IPS DF 4.7 (cell line): ENCODE data around the gene EPB41L2.
"Not testable (repeated sequence)": the region's sequence is repeated elsewhere in the genome, so short reads cannot be mapped to it uniquely, and the experiment has no call there.

ENCODE experiments used
- DNase-seq: peaks from one replicate; pipeline ENCODE4 v3.0.0-alpha.2; 2013; ENCODE audit warnings: low spot score; ENCODE audit errors: extremely low read depth

Gene EPB41L2

DNA sequence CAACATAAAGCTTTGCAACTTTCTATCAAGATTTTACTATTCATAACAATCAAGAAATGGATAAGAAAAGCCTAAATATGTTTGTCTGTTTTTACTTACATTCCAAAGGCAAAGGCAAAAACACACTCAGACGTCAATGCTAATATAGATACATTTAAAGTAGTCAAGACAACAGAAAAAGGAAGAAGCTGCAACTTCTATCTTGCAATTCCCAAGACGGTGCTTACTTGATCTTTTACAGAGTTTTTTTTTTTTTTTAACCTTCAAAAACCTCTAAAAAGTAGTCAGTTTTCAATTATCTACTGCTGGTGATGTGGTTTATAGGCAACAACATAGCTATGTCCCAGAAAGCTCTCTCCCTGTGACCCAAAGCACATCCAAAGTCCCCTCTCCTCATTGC, 58.1 kb downstream of the EPB41L2 start:
- no peak for DNase-seq

DNA sequence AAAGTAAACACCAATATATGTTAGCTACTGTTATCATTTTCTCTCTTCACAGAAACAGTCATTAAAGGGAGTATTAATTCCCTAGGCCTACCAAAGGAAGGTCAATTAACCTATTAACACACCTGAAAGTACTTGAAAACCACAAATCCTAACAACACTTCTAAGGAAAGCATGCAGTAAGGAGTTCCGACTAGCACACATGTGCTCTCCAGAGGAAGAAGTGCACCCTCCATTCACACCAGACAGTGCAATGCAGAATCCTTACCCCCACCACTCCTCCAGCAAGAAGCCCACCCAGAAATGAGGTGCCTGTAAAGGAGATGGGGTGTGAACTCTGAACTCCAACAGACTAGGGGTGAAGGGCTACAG, 58.7 kb downstream of the EPB41L2 start:
- no peak for DNase-seq

DNA sequence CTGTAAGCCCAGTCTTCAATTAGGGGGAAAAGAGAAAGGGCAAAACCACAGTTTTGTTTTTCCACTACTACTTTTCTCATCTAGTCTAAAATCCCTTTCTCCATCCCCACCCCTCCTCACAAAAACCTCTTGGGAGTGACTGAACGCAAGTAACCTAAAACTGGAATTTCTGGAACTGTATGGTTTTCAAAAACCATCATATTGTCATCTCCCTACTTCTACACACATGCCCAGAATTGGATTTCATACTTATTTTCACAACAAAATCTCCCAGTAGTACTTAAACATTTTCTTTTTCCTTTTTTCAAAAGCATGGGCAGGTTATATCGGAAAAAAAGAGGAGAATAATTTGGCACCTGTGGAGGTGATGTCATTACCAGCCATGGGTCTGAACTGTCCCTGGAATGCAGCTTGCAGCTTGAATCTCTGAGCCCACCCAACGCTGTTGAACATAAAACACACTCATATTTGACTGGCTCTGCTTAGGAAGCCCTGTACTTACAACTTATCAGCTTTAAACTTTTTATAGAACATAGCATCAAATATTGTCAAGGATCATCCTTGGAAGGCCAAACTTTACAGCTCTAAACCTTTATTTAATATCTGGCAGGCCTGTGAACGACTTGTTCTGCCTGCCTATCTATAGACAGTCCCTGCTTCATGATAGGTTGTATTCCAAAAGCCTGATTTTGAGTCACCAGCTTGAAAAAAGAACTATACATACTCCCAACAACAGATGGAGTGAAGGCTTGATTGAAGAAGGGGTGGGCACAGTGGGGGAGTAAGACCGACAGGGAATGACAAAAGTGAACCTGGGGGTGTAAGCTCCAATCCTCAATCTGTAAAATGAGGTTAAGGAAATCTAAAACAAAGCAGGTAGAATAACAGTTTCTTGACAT, 59.3 kb downstream of the EPB41L2 start:
- no peak for DNase-seq

DNA sequence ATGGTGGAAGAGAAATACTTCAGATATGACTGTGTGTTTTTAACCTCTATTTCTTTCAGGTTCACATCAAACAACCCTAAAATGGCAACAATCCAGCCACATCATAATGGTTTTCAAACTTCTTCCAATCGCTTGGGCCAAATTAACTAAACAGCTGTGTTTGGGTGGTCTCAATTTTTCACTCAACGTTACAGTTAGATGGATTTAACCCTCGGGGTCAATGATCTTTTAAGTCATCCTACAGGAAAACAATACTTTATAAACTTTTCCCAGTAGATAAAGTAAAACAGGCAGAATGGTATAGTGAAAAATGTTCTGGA, 60.4 kb downstream of the EPB41L2 start:
- DNase-seq: no peak

DNA sequence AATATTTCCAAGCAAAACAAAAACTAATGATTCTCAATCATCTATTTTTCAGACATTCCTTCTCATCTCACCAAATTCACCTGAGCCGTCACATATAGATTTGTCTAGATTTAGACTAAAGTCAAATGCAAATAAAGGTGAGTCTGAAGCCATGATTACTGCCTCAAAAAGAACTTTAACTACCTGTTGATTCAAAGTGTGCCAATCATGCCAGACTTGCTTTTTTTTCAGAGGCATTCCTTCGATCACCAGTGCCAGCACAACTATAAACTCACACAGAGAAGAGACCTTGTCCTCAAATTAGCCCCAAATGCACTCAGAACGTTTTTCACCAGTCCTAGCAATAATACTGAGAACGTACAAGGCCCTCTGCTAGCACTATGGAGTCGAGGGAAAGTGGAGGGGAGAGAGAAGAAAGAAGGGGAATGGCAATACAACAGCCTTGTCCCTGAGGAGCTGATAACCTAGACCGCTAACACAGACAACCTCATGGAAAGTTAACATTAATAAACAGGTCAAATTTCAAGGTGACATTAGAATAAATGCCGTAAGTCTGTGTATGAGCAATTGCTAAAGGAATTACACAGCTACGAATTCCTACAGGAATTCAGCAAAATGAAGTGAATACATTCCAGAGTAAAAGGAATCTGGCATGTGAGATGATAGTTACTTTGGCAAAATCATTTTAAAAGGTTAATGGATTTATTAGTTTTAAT, 60.9 kb downstream of the EPB41L2 start:
- no peak for DNase-seq

DNA sequence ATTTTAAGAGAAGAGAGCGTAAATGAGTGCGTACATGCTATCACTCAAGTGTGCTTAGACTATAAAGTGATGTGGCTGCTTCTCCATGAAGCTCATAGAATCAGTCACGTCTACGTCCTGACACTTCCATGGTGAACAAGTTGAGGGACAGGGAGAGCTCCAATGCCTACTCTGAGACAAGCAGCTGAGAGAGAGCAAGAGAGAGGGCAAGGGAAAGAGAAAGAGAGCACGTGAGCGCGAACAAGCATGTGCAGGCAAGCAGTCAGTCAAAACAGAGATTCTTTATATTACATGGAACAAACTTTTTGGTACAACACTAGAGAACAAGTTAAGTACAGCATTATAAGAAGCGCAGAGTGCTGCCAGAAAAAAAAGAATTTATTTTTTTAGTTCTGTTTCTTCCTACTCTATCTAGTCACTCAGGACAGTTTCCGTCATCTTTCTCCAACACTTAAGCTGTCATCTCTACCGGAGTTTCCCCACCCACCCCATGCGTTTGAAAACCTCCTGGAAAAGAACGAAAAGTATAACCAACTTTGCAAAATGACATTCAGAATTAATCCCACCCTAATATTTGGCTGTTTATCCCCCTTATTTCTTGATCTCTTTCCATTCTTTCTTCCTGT, 61.8 kb downstream of the EPB41L2 start:
- no peak for DNase-seq

DNA sequence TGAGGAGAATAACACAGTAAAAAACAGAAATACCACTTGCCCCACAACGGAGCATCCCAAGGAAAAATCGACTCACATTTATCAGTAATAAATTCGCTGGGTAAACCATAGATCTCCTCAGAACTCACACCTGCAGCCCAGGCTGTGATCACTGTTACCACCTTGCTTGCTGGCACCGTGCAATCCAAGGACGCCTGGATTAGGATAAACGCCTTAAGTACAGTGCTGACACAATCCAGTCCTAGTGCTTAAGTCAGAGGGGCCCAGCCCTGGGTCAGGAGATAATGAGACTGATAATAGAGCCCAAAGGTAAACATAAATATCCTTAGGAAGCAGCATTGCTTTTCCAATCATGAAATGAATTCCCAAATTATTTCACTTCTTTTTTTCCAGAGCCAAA, 62.5 kb downstream of the EPB41L2 start:
- no peak for DNase-seq

DNA sequence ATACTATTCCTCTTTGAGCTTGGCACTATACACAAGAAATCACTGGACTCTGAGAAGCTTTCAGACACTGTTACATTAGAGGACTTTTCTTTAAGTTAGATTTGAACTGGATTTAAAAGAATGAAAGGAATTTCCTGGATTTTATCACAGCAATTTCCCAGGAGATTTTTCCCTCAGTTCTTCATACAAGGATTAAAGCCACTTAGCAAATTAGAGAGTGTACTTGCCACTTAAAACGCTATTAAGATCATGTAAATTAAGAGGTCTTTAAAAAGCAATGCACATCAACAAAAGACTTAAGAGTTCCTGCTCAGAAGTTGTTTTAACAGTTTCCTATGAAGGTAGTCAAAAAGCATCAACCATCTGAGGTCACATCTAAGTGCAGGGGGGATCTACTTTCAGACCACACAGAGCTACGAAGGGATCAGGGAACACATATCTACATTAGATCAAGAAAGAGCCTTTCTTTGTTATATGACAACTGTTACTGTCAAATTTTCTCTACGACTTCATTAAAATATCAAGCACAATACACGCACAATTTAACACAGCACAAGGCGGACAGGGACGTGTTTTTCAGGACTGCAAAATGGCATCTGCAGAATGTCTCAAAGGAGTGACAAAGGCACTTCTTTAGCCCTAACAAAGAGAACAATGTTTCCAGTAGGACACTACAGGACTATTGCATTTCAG, 65.8 kb downstream of the EPB41L2 start:
- no peak for DNase-seq

DNA sequence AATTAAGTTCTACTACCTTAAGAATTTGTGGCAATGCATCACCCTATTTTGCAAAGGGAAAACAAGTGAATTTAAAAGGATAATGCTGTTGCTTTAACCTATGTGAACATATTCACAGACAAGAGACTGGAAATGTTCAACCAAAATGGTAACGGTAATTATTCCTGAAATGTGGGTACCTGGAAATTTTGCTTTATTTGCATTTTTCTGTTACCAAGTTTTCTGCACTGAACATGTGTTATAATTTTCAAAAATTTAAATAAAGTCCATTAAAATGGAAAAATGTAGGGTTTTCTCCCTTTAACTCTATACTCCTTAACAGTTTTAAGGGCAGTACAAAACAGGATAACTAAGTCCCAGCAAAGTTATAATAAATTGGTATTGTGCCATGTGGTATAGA, 66.4 kb downstream of the EPB41L2 start:
- no peak for DNase-seq

DNA sequence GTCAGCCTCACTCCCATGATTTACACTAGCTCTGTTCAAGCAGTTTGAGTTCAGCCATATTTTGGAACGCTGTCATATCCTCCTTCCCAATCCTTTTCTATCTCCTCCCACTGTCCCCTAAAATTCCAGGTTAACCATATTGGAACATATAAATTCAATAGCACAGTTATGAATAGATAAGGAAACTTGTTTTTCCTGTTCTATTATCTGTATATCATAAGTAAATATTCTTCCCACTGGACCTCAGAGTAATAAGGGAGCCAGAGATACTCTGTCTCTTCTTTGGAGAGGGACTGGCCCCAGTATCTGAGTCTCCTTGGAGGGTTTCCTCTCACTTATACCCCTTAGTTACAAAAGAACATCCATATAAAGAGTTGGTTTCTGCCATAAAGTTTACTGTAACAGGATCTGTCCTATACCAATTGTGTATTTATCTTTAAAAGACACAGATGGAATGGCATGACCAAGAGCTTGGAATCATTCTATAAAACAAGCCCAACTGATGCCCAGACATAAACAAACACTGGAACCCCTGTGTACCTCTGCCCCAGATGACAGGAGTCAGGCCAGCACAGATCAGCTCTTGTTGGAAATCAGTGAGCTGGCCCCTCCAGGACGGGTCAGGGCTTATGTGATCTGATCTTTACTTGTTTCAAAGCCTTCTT, 67.1 kb downstream of the EPB41L2 start:
- DNase-seq: no peak

DNA sequence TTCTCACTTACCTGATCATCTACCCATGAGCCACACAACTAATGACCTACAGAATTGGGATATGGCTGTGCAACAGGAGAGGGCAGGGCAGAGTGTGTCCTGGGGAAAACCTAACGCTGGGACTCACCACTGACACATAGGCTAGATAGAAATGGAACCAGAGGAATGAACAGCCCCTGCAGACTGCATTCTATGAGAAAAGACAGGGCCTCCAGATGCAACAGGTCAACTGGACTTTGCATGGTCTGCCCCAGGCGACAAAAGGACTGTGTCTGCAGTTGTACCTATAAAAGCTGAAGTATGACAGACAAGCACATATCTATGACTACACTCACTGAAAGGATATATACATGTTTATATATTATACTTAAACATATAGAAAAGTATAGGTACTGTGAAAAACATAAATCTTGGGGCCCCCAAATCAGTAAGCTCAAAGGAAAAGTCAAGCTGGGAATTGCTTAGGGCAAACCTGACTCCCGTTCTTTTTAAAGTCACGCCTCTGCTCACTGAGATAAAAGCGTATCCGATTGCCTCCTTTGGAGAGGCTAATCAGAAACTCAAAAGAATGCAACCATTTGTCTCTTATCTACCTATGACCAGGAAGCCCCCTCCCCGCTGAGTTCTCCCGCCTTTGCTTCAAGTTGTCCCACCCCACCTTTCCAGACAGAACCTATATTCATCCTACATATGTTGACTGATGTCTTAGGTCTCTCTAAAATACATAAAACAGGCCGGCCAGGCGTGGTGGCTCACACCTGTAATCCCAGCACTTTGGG, 68.5 kb downstream of the EPB41L2 start:
- DNase-seq: no peak

DNA sequence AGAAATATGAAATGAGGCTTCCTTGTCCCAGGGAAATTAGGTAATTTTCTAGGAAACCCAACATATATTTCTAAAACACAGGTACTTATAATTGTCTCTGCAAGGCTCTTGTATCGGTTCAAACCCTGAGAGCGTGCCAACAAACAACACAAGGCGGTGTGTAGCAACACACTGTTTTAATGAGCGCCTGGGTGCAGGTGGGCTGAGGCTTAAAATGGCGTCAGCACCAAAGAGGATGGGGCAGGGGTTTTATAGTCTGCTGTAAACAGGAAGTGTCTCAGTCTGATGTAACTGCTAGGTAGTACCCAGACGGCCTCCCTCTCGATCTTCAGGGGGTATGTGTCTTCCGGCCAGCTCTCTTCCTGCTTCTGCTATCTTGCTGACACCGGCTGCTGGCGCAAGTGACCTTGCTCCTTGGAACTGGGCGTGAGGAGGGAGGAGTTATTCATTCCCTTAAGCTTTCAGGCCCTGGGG, 69.7 kb downstream of the EPB41L2 start:
- no peak for DNase-seq

DNA sequence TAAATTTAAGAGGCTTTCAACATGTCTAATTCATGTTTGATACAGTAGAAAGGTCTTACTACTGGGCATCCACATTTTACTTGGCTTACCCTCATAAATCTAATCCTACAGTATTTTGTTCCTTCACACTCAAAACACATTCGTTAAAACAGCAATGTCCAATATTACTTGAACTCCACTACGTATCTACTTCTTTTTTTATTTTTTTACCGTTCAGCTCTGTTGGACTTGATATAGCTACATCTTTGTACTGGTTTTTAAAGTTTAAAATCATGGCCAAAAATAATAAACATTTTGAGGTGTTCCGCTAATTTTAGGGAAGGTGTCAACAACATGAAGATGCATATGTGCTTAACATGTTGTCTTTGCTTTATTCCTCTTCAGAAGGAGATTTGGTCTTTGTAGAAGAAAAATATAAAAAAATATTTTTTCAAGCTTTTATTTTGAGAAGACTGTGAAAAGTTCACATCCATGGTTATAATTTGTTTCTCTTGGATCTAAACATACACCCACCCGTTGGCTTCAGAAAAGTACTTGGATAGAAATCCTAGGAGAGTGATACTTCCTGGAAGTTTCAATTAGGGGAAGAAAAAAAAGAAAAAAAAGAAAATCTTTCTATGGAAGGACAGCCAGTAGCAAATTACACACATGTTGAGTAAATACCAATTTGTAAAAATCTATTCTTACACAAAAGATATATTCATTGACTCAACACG, 71.5 kb downstream of the EPB41L2 start:
- no peak for DNase-seq

DNA sequence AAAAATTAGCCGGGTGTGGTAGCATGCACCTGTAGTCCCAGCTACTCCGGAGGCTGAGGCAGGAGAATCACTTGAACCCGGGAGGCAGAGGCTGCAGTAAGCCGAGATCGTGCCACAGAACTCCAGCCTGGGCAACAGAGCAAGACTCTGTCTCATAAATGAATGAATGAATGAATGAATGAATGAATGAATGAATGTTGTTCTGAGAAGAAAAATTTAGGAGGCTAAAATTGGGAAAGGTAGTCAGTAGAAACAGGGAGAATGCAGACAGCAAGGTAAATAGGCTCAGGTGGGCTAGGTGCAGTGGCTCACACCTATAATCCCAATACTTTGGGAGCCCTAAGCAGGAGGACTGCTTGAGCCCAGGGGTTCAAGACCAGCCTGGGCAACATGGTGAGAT, 75.5 kb downstream of the EPB41L2 start:
- DNase-seq: not testable (repeated sequence)

DNA sequence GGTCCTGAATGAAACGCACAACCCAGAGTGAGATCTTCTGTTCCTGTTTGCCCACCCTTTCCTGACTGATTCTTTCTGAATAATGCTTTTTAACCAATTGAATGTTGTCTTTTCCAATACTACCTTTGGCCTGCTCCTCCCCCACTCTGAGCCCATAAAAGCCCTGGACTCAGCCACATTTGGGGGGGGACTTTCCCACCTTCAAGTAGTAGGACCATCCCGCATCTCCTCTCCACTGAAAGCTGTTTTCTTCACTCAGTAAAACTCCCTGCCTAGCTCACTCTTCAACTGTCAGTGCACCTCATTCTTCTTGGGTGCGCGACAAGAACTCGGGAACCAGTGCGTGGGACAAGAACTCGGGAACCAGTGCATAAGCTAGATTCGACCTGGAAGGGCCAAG, 77.9 kb downstream of the EPB41L2 start:
- no peak for DNase-seq

DNA sequence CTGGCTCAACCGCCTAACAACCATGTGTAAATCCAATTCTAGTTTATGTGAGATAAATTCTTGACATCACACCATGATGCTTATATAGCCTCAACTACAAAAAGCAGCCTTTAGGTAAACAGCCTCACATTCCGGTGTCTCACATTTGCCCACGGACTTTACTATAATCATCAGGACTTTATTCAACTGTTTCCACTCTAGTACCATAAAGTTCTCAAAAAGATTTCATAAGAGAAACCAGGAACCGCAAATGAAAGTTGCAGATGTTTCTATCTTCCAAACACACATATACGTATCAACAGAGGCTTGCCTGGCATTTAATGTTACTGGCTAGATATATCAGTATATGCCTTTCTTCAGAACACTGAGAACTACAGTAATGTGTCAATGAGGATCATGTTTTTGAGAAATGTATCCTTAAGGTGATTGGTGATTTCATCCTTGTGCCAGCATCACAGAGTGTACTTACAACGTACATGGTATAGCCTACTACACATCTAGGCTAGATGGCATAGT, 80.0 kb downstream of the EPB41L2 start:
- DNase-seq: no peak

DNA sequence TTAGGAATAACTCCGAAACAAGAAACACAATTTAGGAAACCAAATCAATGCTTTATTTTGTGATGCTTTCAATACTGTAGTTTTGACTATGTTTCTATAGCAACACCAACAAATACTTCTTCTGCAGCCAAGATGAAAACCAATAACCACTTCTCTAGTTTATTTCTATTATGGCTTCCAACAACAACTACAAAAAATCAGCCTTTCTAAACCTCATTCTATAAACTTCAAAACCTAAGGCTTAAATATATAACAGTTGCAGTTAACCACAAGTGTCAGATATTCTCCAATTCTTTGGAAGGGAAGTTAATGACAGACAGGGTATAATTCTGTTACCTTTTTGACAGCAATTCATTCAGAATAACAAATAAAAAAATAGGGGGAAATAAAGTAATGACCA, 80.9 kb downstream of the EPB41L2 start:
- no peak for DNase-seq

DNA sequence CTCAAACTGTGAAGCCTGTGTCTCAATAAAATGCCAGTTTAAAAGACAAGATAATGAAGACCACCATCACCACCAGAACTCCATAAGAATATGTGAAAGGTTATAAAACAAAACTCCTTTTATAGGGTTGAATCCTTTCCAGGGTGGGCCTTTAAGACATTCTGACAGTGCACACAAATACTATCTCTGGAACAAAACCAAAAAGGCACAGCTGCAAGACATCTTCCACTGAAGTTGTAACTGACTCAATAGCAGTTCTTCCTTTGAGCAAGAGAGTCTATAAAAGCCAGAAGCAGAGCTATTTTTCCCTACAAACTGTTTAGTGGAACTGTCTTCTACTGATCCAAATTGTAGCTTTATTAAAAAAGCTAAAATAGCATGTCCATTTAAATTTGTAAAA, 81.6 kb downstream of the EPB41L2 start:
- DNase-seq: no peak

DNA sequence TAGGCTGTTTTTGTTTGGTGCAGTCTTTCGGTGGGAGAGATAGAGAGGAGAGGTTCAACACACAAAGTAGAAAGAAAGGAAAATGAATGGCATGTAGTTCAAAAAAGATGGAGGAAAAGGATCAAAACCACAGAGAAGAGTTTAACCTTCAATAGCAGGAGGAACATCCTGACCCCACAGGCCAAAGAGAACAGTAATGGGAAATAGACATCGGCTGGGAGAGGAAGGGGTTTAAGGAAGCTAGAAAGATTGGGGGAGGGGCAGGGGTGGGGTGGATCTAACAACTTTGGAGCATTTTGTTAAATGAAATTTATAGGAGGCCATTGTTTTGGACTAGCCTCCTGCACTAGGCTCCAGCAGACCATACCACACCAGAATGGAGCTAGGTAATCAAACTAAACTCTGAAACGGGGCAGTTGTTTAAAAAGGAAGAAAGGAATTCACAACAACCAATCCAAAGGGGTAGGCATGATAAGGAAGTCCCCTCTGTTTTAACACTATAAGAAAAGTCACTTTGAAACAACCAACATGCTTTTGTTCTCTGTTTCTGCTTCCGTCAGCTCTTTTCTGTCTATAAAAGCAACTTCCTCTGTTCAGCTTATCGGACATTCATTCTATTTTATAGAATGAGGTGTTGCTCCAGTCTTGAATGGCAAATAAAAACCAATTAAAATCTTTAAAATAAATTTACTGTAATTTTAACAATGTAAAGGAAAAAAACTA, 82.6 kb downstream of the EPB41L2 start:
- DNase-seq: no peak
